CD4-positive, alpha-beta T cell treated with Interferon alpha-2 for 1 hour (primary cell): ENCODE measurements around the gene TBXT.
"Not testable (repeated sequence)": the region's sequence is repeated elsewhere in the genome, so short reads cannot be mapped to it uniquely, and the experiment has no call there.

Experiments used
- DNase-seq, 2 donors: peaks; one replicate each; pipeline ENCODE4 v3.0.0-alpha.2; 2020 to 2022

The TBXT gene, protein sequence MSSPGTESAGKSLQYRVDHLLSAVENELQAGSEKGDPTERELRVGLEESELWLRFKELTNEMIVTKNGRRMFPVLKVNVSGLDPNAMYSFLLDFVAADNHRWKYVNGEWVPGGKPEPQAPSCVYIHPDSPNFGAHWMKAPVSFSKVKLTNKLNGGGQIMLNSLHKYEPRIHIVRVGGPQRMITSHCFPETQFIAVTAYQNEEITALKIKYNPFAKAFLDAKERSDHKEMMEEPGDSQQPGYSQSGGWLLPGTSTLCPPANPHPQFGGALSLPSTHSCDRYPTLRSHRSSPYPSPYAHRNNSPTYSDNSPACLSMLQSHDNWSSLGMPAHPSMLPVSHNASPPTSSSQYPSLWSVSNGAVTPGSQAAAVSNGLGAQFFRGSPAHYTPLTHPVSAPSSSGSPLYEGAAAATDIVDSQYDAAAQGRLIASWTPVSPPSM

DNA sequence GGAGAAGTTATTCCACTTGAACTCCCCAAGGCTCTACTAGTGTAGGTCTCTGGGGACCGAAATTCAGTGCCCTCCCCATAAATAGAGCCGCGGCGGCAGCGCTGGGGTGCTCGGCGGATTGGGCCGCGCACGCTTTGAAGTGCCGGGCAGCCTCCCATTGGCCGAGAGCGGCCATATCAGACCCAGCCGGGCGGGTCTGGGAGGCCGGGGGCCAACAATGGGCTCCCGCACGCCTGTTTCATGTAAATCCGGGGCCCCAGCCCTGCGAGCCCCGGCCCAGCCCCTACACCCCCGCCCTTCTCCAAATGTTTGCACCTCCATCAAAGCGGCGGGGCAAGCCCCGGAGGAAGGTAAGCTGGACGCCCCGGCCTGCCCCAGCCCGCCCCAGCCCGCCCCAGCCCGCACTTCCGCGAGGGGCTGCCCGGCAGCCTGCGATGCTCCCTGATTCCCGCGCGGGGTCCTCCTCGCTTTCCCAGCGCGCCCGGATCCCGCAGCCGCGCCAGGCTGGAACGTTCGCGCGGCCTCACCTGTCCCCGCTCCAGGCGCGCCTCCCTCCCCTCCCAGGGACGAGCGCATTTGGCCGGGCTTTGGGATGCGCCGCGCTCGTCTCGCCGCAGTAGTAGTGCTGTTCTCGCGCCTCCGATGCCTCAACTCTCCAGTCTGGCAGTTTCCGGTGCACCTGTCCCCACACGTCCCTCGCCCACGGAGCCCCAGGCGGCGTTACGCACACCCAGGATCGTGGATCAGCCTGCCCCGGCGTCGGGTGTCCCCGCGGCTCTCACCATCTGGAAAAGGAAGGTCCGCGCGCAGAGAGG is at the start of gene TBXT:
Gene TBXT (minus strand): TSS at position 51 of the 815 bp plus-strand sequence. CDS start 260 bp downstream, outside the sequence.
- DNase-seq: no peak

DNA sequence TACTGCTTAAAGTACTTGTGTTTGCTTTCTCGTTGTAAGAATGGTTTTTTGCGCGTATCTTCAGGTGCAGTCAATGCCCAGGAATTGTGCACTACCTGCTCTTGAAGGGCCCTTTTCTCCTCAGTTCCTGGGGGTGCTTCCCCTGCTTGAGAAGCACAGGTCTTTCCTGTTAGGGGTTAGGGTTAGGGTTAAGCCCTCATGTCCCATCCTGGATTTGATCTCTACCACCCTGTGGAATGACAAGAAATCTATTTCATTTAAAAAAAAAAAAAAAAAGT is 39.6 kb upstream of the TBXT start:
- DNase-seq: no peak

DNA sequence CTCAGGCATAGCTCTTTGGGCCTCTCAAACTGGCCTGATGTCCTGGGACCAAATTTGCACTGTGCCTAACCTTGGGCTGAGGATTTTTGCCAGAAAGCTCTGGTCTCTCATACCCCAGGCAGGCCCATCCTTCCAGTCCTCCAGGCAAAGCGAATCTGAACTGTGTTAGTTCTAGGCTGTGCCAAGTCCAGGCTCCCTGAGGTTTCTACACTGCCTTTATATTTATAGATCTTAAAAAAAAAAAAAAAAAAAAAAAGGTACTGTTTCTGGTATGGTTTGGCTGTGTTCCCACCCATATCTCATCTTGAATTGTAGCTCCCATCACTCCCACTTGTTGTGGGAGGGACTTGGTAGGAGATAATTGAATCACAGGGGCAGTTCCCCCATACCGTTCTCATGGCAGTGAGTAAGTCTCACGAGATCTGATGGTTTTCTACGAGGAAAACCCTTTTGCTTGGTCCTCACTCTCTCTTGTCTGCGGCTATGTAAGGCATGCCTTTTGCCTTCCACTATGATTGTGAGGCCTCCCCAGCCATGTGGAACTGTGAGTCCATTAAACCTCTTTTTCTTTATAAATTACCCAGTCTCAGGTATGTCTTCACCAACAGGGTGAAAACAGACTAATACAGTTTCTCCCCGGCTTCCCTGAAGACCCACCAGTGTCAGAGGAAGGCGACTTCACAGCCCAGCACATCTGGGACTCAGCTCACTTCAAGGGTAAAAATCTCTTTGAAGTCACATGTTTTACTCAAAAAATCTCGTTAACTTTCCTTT is 39.0 kb upstream of the TBXT start:
- DNase-seq: no peak

DNA sequence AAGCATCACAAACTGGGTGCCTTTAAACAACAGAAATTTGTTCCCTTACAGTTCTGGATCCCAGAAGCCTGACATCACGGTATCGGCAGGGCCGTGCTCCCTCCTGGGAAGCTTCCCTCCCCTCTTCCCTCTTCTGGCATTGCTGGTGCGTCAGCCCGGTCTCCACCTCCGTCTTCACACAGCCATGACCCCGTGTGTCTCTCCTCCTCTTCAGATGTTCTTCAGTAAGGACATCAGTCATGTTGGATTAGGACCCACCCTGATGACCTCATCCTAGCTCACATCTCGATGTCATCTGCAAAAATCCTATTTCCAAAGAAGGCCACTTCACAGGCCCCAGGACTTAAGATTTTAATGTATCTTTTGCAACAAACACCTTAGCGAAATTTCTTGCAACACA is 38.4 kb upstream of the TBXT start:
- DNase-seq: no peak

DNA sequence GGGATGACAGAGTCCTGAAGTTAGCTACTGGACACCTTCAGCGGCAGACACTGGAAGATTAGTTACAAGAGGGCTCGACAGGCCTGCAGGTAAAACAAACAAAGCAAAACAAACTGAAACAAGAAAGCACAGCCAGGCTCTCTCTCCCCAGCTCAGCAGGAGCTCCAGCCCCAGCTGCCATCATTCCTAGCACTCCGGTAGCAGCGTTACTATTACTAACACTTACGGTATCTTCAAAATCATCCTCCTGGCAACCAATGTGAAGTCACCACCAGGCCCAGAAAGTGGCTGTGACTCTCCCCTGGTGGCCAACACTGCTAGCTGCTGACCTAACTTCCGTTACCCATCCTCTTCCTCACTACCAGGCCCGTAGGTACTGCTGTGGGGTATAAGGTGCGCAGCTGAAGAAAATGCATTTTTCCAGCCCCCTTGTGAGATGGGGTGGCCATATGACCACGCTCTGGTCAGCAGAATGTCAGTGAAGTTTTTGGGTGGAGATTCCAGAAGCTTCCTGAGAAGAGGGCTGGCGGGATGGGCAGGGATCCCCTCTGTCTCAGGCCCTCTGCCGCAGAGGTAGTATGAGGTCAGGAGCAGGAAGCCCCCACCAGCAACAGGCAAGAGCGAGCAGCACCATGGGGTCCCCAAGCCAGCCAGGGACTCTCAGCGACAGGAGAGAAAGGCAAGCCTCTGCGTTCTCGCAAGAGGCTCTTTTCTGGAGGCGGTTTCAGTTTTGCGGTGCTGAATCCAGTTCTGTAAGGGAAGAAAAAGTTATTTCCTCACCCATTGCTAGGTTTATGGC is 37.4 kb upstream of the TBXT start:
- no peak for DNase-seq

- no peak for DNase-seq
Observed at GRCh38 chr6:166203641-166204222, 36.1 kb upstream of the TBXT start.

GRCh38 chr6:166203003-166203640 is 35.5 kb upstream of the TBXT start:
- no peak for DNase-seq

- DNase-seq: no peak
Observed at GRCh38 chr6:166202321-166202733, 34.7 kb upstream of the TBXT start.

GRCh38 chr6:166201878-166202277 is 34.2 kb upstream of the TBXT start:
- no peak for DNase-seq

DNA sequence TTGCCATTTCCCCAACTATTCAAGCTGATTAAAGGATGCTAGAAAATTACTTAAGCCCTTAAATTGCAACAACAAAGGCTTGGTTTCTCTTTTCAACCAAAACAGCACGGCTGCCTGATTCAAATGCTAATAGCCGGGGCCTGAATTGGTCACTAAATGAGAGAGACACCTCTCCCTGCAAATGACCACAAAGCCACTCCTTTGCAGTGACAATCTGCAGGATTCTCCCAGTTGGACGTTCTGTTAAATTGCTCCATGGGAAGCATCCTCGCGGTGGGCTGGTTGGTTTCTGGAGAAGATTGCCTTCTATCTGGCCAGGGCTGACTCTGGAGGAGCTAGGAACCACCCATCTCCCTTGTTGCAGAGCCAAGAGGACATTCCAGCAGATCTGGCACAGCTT is 29.7 kb upstream of the TBXT start:
- no peak for DNase-seq

DNA sequence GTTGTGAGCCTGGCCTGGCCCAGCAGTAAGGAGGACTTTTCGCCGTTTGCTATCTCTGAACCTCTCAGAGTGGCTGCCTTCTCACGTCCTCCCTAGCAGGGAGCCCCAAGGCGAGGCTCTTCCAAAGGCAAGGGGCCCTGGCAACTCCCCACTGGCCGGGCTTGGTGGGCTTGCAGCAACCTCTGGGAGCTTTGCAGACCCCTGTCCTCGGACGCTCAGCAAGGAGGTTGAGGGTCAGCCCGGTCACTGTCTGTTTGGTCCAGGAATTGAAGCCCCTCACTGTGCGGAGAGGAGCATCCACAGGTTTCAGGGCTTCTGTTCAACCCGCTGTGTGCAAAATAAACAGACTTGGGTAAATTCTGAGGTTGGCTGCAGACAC is 28.2 kb upstream of the TBXT start:
- DNase-seq: no peak

DNA sequence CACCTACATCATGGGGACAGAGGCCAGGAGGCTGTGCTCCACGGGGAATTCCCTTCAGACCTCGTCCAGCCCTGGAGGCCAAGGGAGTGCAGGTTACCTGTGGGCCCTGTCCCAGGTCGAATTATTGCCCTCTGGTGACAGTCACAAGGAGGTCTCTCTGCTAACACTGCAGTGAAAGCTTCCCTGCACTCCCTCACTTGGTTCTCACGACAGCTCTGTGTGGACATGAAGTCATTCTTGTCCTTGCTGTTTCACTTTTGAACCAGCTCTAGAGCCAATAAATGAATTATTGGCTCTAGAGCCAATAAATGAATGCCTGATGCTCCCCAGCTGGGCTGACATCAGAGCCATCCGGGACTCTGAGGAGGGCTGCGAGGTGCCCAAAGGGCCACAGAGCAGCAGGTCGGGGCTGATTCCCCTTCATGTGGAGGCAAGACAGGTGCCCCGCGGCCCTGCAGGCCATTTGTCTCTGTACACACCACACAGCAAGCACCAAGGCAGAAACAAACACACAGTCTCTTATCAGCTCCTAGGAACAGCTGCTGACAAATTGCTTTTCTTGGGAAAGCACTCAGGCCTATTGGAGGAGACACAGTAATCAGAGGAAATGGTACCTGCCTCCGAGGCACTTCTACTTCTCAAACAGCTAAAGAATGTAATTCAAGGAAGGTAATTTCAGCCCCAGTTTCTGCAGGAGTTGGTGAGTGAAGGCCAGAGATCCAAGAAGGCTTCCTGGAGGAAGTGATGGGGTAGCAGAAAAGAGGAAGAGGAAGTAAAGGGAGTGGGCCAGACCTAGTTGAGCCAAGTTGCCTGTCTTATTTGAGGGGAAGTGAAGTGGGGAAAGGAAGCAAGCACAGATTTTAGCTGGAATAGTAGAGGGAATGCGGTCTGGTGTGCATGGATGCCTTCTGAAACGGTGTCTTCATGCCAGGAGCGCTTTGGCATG is 27.5 kb upstream of the TBXT start:
- DNase-seq: no peak

DNA sequence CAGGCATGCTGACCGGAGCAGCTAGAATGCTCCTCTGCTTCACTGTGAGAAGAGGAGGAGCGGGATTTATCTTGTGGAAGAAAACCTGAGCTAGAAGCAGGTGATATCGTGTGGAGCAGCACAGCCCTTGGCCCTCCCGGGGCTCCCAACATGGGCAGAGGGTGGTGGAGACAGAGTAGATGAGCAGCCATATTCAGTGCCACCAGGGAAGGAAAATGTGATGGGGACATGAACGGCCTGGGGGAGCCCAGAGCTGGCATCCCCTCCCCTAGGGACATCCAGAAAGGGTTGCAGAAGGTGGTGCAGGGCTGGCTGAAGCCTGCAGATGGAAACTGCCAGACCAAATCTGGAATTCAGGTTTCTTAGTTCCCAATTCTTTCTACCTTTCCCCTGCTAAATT is 24.9 kb upstream of the TBXT start:
- no peak for DNase-seq

DNA sequence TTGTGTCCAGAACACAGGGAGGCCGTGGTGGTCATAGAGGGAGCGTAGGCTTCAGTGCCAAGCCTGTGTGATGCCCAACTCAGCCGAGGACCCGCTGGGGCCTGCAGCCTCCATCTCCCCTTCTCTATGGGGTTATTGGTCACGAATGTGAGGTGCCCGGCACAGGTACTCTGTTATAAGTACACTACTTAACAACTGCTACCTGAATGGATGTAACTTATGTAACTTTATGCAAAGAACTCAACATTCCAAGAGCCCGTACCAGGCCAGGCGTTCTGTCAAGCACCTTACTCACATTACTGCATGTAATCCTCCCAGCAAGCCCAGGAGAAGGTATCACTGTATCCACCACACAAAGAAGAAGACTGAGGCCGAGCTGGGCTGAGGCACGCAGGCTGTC is 24.5 kb upstream of the TBXT start:
- DNase-seq: no peak

DNA sequence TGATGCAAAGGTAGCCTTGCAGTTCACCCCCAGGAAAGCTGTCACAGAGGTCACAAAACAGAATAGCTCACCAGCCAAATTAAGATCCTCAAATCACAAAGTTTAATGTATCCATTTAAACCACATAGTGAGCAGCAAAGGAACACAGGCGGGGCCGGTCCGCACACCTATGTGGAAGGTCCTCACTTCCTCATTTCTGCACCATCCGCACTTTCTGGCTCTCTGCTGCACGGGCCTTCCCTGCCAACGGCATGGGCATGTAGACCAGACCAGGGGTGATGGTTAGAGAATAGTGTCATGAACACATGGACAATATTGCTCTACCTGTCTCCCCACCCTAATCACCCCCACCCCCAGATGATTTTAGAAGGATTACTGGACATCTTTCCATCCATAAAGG is 12.1 kb upstream of the TBXT start:
- DNase-seq: no peak

GRCh38 chr6:166176106-166176505 is 8.5 kb upstream of the TBXT start:
- DNase-seq: no peak

DNA sequence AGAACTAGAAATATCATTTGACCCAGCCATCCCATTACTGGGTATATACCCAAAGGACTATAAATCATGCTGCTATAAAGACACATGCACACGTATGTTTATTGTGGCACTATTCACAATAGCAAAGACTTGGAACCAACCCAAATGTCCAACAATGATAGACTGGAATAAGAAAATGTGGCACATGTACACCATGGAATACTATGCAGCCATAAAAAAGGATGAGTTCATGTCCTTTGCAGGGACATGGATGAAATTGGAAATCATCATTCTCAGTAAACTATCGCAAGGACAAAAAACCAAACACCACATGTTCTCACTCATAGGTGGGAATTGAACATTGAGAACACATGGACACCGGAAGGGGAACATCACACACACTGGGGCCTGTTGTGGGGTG is 7.4 kb upstream of the TBXT start:
- DNase-seq: not testable (repeated sequence)

GRCh38 chr6:166174031-166174430 is 6.4 kb upstream of the TBXT start:
- DNase-seq: no peak

DNA sequence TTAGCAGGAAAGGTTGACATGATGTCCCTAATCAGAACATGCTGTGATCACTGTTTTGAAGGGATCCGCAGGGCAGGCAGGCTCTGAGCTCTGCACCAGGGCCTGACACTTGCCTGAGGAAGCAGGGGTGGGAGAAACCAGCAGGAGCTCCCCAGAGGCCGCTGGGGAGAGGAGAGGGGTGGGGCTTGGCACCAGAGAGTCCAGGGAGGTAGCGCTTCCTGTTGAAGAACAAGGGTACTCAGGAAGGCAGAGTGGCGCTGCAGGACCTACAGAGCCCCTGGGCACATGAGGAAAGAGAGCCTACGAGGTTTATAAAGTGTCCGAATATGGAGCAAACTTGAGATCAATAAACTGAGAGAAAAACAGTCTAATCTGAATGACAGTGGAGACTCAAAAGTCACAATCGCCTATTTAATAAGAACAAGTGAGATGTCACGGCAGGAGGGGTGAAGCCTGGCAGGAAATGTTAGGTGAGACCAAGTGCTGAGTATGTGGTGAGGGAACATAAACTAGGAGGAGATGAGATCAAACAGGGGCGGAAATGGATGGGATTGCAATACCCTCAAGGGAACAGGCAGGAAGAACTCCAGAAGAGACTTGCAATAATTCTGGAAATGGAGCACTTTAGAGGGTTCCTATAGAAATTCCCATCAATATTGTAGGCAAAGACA is 5.8 kb upstream of the TBXT start:
- DNase-seq: no peak

DNA sequence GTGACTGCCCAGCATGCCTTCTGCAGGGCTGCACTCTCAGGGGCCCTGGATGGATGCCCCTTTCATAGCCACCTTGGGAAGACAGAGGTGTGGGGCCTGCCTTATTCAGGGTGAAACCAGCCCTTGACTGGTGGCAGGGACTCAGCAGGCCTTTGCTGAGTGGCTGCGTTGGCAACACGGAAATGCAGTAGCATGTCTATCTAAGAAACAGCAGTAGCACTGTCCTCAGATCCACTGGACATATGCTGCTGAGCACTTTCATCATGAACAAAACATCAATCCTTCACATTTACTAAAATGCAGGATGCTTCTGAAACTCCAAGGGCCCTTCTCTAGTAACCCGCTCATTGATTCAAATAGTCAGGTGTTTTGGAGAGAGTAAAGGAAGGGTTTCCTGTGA is 4.9 kb upstream of the TBXT start:
- DNase-seq: no peak
